Spleen (tissue), 7 donors: ENCODE results near the gene METRNL.
"Not testable (repeated sequence)": the region's sequence is repeated elsewhere in the genome, so short reads cannot be mapped to it uniquely, and the experiment has no call there.

ENCODE experiments used
- POLR2A ChIP-seq, 3 donors: fragments of 450-650 bp; IDR thresholded peaks; one replicate each; pipeline ENCODE4 v1.5.1; 2017; ENCODE audit warnings: antibody characterized with exemption in 3 of 3, mild to moderate bottlenecking in 1 of 3
- POLR2AphosphoS5 ChIP-seq, 3 donors: sonication (generic); formaldehyde crosslinking; IDR thresholded peaks; one replicate each; pipeline ENCODE4 v1.5.1; 2017; ENCODE audit warnings: antibody characterized with exemption in 3 of 3
- TF ChIP-seq, protein P1 (sequence below), 11 experiments: fragments of 200-600 bp in 7 of 11; fragments of 450-650 bp in 4 of 11; sonication (generic) in 4 of 11; IDR thresholded peaks in 8 of 11; conservative IDR thresholded peaks in 3 of 11; 1 replicate in 7 of 11; 2 replicates in 4 of 11; pipeline versions ENCODE4 v1.4.0 to v1.8.0; 2016 to 2021; ENCODE audit warnings: antibody characterized with exemption in 11 of 11, inconsistent platforms in 4 of 11, mild to moderate bottlenecking in 1 of 11
- donor health status: DM: no; HTN: no; CAD: no; lungs with moderate emphysema.
- donor health status: DM: no; HTN: no; CAD: no.
- donor health status: DM: no; HTN: no; CAD: no.

DNA sequence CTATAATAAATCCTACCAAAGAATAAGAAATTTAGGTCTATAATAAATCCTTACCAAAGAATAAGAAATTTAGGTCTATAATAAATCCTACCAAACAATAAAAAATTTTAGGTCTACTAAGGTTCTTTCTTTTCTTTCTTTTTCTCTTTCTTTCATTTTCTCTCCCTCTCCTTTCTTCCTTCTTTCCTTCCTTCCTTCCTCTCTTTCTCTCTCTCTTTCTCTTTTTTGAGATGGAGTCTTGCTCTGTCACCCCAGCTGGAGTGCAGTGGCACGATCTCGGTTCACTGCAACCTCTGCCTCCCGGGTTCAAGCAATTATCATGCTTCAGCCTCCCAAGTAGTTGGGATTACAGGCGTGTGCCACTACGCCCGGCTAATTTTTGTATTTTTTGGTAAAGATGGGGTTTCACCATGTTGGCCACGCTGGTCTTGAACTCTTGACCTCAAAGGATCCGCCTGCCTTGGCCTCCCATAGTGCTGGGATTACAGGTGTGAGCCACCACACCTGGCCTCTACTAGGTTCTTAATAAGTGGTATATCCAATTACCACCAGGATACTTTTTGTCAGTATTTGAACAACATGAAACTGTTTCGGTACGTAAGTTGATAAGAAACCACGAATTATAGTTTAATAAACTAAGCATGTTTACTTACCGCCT lies 31.5 kb upstream of the METRNL start:
- TF ChIP-seq, protein P1, sequence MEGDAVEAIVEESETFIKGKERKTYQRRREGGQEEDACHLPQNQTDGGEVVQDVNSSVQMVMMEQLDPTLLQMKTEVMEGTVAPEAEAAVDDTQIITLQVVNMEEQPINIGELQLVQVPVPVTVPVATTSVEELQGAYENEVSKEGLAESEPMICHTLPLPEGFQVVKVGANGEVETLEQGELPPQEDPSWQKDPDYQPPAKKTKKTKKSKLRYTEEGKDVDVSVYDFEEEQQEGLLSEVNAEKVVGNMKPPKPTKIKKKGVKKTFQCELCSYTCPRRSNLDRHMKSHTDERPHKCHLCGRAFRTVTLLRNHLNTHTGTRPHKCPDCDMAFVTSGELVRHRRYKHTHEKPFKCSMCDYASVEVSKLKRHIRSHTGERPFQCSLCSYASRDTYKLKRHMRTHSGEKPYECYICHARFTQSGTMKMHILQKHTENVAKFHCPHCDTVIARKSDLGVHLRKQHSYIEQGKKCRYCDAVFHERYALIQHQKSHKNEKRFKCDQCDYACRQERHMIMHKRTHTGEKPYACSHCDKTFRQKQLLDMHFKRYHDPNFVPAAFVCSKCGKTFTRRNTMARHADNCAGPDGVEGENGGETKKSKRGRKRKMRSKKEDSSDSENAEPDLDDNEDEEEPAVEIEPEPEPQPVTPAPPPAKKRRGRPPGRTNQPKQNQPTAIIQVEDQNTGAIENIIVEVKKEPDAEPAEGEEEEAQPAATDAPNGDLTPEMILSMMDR (IDR thresholded peaks at IDR 0.05 in 8 of 11, conservative IDR thresholded peaks at IDR 0.05 in 3 of 11), result not testable (repeated sequence)
- not testable (repeated sequence) for TF ChIP-seq POLR2A, POLR2AphosphoS5 (IDR thresholded peaks at IDR 0.05)
